Measurements from ENCODE around the gene MED13. TPM values are rescaled to one million over a fixed set of nuclear protein-coding genes. Genes with fewer than 3 reads are reported as not detected.

The MED13 gene
- polyA plus RNA-seq, 1 donor (not counting 4 experiments of a cell fraction or from before 2014, with no cell fraction given) = 21.4 TPM

DNA sequence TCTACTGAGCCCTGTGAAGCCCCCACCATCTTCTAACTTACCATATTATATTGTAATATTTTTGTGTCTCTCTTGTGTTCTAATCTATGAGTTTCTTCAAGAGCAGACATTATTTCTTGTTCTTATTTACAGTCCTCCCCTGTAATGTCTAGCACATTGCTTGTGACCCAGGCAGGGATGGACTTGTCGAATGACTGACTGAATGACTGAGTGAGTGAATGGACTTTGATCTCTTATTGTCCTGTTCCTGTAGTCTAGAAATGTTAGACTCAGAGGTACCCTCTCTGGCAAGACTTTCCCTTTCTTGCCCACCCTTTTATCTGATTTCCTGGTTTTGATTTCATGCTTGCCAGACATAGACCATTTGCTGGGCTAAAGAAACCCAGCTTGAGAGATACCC is 35.0 kb upstream of the MED13 start:
- FAIRE-seq (no peak), DNase-seq (ENCODE audit: low read depth, low spot score) (no peak)
- no peaks in the 10 kb centered on the region for H3K4me1 ChIP-seq (ENCODE audit: control insufficient read depth, extremely low read depth, insufficient read depth, low read length)
- no peak overlapping the region for H3K4me3 ChIP-seq (ENCODE audit: control insufficient read depth in 2 of 3, extremely low read depth in 1 of 3, insufficient read depth in 2 of 3, low read depth in 1 of 3, low read length in 3 of 3)
- no peaks in the 10 kb centered on the region for H3K9me3 ChIP-seq (ENCODE audit: control insufficient read depth, low read depth, low read length)
- H3K36me3 ChIP-seq (ENCODE audit: control insufficient read depth in 2 of 2, extremely low read depth in 1 of 2, insufficient read depth in 2 of 2, low read length in 2 of 2) = no peaks in the 10 kb centered on the region
- no peak overlapping the region for H3K27ac ChIP-seq (ENCODE audit: control insufficient read depth, insufficient read depth, low read length)
- no peak for TF ChIP-seq EZH2 (IDR thresholded peaks at IDR 0.05; ENCODE audit: low read length)
- TF ChIP-seq, protein P1, sequence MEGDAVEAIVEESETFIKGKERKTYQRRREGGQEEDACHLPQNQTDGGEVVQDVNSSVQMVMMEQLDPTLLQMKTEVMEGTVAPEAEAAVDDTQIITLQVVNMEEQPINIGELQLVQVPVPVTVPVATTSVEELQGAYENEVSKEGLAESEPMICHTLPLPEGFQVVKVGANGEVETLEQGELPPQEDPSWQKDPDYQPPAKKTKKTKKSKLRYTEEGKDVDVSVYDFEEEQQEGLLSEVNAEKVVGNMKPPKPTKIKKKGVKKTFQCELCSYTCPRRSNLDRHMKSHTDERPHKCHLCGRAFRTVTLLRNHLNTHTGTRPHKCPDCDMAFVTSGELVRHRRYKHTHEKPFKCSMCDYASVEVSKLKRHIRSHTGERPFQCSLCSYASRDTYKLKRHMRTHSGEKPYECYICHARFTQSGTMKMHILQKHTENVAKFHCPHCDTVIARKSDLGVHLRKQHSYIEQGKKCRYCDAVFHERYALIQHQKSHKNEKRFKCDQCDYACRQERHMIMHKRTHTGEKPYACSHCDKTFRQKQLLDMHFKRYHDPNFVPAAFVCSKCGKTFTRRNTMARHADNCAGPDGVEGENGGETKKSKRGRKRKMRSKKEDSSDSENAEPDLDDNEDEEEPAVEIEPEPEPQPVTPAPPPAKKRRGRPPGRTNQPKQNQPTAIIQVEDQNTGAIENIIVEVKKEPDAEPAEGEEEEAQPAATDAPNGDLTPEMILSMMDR (optimal IDR thresholded peaks at IDR 0.05 in 1 of 3, IDR thresholded peaks at IDR 0.05 in 1 of 3, conservative IDR thresholded peaks at IDR 0.05 in 1 of 3; ENCODE audit: extremely low read depth in 1 of 3, insufficient read depth in 2 of 3, low read length in 3 of 3) = no peak
- no peak overlapping the region for H3K4me2 ChIP-seq (ENCODE audit: control insufficient read depth, extremely low read depth, insufficient read depth, low read depth, low read length)
- H3K27me3 ChIP-seq (ENCODE audit: control insufficient read depth, extremely low read depth, insufficient read depth, low read length) = no peaks in the 10 kb centered on the region
- no peaks in the 10 kb centered on the region for H4K20me1 ChIP-seq (ENCODE audit: control insufficient read depth, extremely low read depth, insufficient read depth, low read length)
- no peaks in the 10 kb centered on the region for H3K79me2 ChIP-seq (ENCODE audit: control insufficient read depth, insufficient read depth, low read length)
- H2AFZ ChIP-seq (ENCODE audit: control insufficient read depth, low read length) = no peak overlapping the region
- H3K9me1 ChIP-seq (ENCODE audit: control insufficient read depth, extremely low read depth, insufficient read depth, low read length) = no peaks in the 10 kb centered on the region
- no peak overlapping the region for H3K9ac ChIP-seq (ENCODE audit: control insufficient read depth, extremely low read depth, insufficient read depth, low read length)
- dilution Hi-C loops (cut with MboI; ENCODE audit: extremely low pct_ligation_motif_present, low sequenced_read_pairs) = no loop called here

DNA sequence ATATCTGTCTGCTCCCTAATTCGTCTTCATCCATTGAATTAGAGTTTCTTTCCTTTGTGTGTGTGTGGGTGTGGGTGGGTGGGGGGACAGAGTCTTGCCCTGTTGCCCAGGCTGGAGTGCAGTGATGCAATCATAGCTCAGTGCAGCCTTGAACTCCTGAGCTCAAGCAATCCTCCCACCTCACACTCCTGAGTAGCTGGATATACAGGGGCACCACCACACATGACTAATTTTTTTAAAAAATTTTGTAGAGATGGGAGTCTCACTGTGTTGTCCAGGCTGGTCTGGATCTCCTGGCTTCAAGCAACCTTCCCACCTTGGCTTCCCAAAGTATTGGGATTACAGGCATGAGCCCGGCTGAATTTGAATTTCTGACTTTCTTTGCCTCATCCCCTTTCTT is 34.5 kb upstream of the MED13 start:
- no peaks in the 10 kb centered on the region for H3K27me3 ChIP-seq (ENCODE audit: control insufficient read depth, extremely low read depth, insufficient read depth, low read length)
- H3K79me2 ChIP-seq (ENCODE audit: control insufficient read depth, insufficient read depth, low read length) = no peaks in the 10 kb centered on the region
- no peaks in the 10 kb centered on the region for H3K9me1 ChIP-seq (ENCODE audit: control insufficient read depth, extremely low read depth, insufficient read depth, low read length)
- no peak overlapping the region for H3K4me2 ChIP-seq (ENCODE audit: control insufficient read depth, extremely low read depth, insufficient read depth, low read depth, low read length)
- no peak overlapping the region for H3K27ac ChIP-seq (ENCODE audit: control insufficient read depth, insufficient read depth, low read length)
- FAIRE-seq (no peak), DNase-seq (ENCODE audit: low read depth, low spot score) (no peak)
- no peak overlapping the region for H3K4me3 ChIP-seq (ENCODE audit: control insufficient read depth in 2 of 3, extremely low read depth in 1 of 3, insufficient read depth in 2 of 3, low read depth in 1 of 3, low read length in 3 of 3)
- H4K20me1 ChIP-seq (ENCODE audit: control insufficient read depth, extremely low read depth, insufficient read depth, low read length) = no peaks in the 10 kb centered on the region
- dilution Hi-C loops (cut with MboI; ENCODE audit: extremely low pct_ligation_motif_present, low sequenced_read_pairs) = no loop called here
- H3K9ac ChIP-seq (ENCODE audit: control insufficient read depth, extremely low read depth, insufficient read depth, low read length) = no peak overlapping the region
- TF ChIP-seq, protein P1 (optimal IDR thresholded peaks at IDR 0.05 in 1 of 3, IDR thresholded peaks at IDR 0.05 in 1 of 3, conservative IDR thresholded peaks at IDR 0.05 in 1 of 3; ENCODE audit: extremely low read depth in 1 of 3, insufficient read depth in 2 of 3, low read length in 3 of 3) = no peak
- H3K36me3 ChIP-seq (ENCODE audit: control insufficient read depth in 2 of 2, extremely low read depth in 1 of 2, insufficient read depth in 2 of 2, low read length in 2 of 2) = no peaks in the 10 kb centered on the region
- no peaks in the 10 kb centered on the region for H3K4me1 ChIP-seq (ENCODE audit: control insufficient read depth, extremely low read depth, insufficient read depth, low read length)
- no peaks in the 10 kb centered on the region for H3K9me3 ChIP-seq (ENCODE audit: control insufficient read depth, low read depth, low read length)
- H2AFZ ChIP-seq (ENCODE audit: control insufficient read depth, low read length) = no peak overlapping the region

All from keratinocyte (primary cell).